ENCODE measurements around the gene RPL15.
"Not testable (repeated sequence)": the region's sequence is repeated elsewhere in the genome, so short reads cannot be mapped to it uniquely, and the experiment has no call there.

The RPL15 gene

GRCh38 chr3:23880703-23881339 lies 36.1 kb upstream of the RPL15 start:
- in situ Hi-C loops (cut with MboI; ENCODE audit: low pct_unique_long_range_greater_than_20kb, low sequenced_read_pairs, unreplicated experiment) = loop anchor here (25.0 kb wide), 1 partner anchor 356 kb away; no protein-coding TSS in a partner anchor
- no peak for DNase-seq (ENCODE audit: low spot score)
- no peak for TF ChIP-seq CTCF (IDR thresholded peaks at IDR 0.05; ENCODE audit: extremely low read depth, insufficient read depth, missing control alignments)

GRCh38 chr3:23881993-23882392 lies 34.9 kb upstream of the RPL15 start:
- DNase-seq (ENCODE audit: low spot score) = not testable (repeated sequence)
- in situ Hi-C loops (cut with MboI; ENCODE audit: low pct_unique_long_range_greater_than_20kb, low sequenced_read_pairs, unreplicated experiment) = loop anchor here (25.0 kb wide), 1 partner anchor 355 kb away; no protein-coding TSS in a partner anchor

- in situ Hi-C loops (cut with MboI; ENCODE audit: low pct_unique_long_range_greater_than_20kb, low sequenced_read_pairs, unreplicated experiment) = loop anchor here (25.0 kb wide), 1 partner anchor 355 kb away; no protein-coding TSS in a partner anchor
- no peak for DNase-seq (ENCODE audit: low spot score)
- no peak for TF ChIP-seq CTCF (IDR thresholded peaks at IDR 0.05; ENCODE audit: extremely low read depth, insufficient read depth, missing control alignments)
Observed at GRCh38 chr3:23882487-23882918, 34.4 kb upstream of the RPL15 start.

- DNase-seq (ENCODE audit: low spot score) = no peak
- TF ChIP-seq CTCF (IDR thresholded peaks at IDR 0.05; ENCODE audit: extremely low read depth, insufficient read depth, missing control alignments) = no peak
- in situ Hi-C loops (cut with MboI; ENCODE audit: low pct_unique_long_range_greater_than_20kb, low sequenced_read_pairs, unreplicated experiment) = loop anchor here (25.0 kb wide), 1 partner anchor 353 kb away; no protein-coding TSS in a partner anchor
Observed at GRCh38 chr3:23884481-23884880, 32.5 kb upstream of the RPL15 start.

- in situ Hi-C loops (cut with MboI; ENCODE audit: low pct_unique_long_range_greater_than_20kb, low sequenced_read_pairs, unreplicated experiment) = loop anchor here (25.0 kb wide), 1 partner anchor 352 kb away; no protein-coding TSS in a partner anchor
- DNase-seq (ENCODE audit: low spot score) = no peak
- no peak for TF ChIP-seq CTCF (IDR thresholded peaks at IDR 0.05; ENCODE audit: extremely low read depth, insufficient read depth, missing control alignments)
Observed at GRCh38 chr3:23885210-23885609, 31.7 kb upstream of the RPL15 start.

GRCh38 chr3:23886311-23886710 lies 30.6 kb upstream of the RPL15 start:
- in situ Hi-C loops (cut with MboI; ENCODE audit: low pct_unique_long_range_greater_than_20kb, low sequenced_read_pairs, unreplicated experiment) = loop anchor here (25.0 kb wide), 1 partner anchor 351 kb away; no protein-coding TSS in a partner anchor
- no peak for TF ChIP-seq CTCF (IDR thresholded peaks at IDR 0.05; ENCODE audit: extremely low read depth, insufficient read depth, missing control alignments)
- DNase-seq (ENCODE audit: low spot score) = no peak

GRCh38 chr3:23888617-23889228 lies 28.2 kb upstream of the RPL15 start:
- in situ Hi-C loops (cut with MboI; ENCODE audit: low pct_unique_long_range_greater_than_20kb, low sequenced_read_pairs, unreplicated experiment) = loop anchor here (25.0 kb wide), 1 partner anchor 349 kb away; no protein-coding TSS in a partner anchor
- TF ChIP-seq CTCF (IDR thresholded peaks at IDR 0.05; ENCODE audit: extremely low read depth, insufficient read depth, missing control alignments) = peak; percentile 69
- DNase-seq (ENCODE audit: low spot score) = no peak

Data from GM13977 (cell line).